SU-DHL-6 (cell line): ENCODE measurements around the gene ZNF107.

Experiments
- H2AFZ ChIP-seq: fragments of 200-600 bp; sonication (generic); 2 replicates; pipeline ENCODE4 v1.6.1; 2014; ENCODE audit warnings: low read depth, mild to moderate bottlenecking, moderate library complexity, mixed read lengths, antibody characterized with exemption, low read length; ENCODE audit not compliant: severe bottlenecking
- H3F3A ChIP-seq: fragments of 200-600 bp; shearing (Covaris generic); 2 replicates; pipeline ENCODE4 v1.6.0; 2016; ENCODE audit warnings: antibody characterized with exemption, mild to moderate bottlenecking; ENCODE audit not compliant: insufficient read depth
- H3K27ac ChIP-seq: fragments of 200-600 bp; sonication (generic); 2 replicates; pipeline ENCODE4 v1.5.1; 2016; ENCODE audit warnings: low read depth, mild to moderate bottlenecking, low read length, moderate library complexity, mixed read lengths
- H3K27me3 ChIP-seq: fragments of 200-600 bp; sonication (generic), shearing (Covaris generic); 2 replicates; pipeline ENCODE4 v1.6.0; 2014; ENCODE audit warnings: mild to moderate bottlenecking, low read length
- H3K36me3 ChIP-seq: fragments of 200-600 bp; sonication (generic); 2 replicates; pipeline ENCODE4 v1.6.1; 2014; ENCODE audit warnings: mild to moderate bottlenecking, low read length, mixed read lengths
- H3K4me2 ChIP-seq: fragments of 300-600, 200-600 bp; shearing (Covaris generic), sonication (generic); 2 replicates; pipeline ENCODE4 v1.6.0; 2014; ENCODE audit warnings: low read length, low read depth, mild to moderate bottlenecking; ENCODE audit not compliant: poor library complexity, severe bottlenecking
- H3K4me3 ChIP-seq: fragments of 200-600 bp; sonication (generic); 2 replicates; pipeline ENCODE4 v1.5.1; 2014; ENCODE audit warnings: antibody characterized with exemption, low read length, mild to moderate bottlenecking, mixed read lengths; ENCODE audit not compliant: insufficient read depth, poor library complexity, severe bottlenecking
- H3K79me2 ChIP-seq: fragments of 200-600 bp; sonication (generic); 2 replicates; pipeline ENCODE4 v1.6.1; 2014; ENCODE audit warnings: mild to moderate bottlenecking, low read length, moderate library complexity; ENCODE audit not compliant: insufficient read depth
- H3K9ac ChIP-seq: fragments of 200-600 bp; sonication (generic); 2 replicates; pipeline ENCODE4 v1.7.0; 2014; ENCODE audit warnings: mild to moderate bottlenecking, low read length
- H3K9me2 ChIP-seq: fragments of 200-600 bp; sonication (generic); replicated peaks from 2 replicates; pipeline ENCODE4 v1.6.1; 2014; ENCODE audit warnings: low read length; ENCODE audit not compliant: insufficient read depth
- H3K9me3 ChIP-seq: fragments of 200-600 bp; sonication (generic); 2 replicates; pipeline ENCODE4 v1.6.1; 2014; ENCODE audit warnings: low read length, mixed read lengths; ENCODE audit not compliant: insufficient read depth
- H4K20me1 ChIP-seq: fragments of 200-600 bp; sonication (generic); 2 replicates; pipeline ENCODE4 v1.6.1; 2014; ENCODE audit warnings: low read depth, mild to moderate bottlenecking, antibody characterized with exemption, low read length, moderate library complexity, mixed read lengths
- CTCF ChIP-seq: fragments of 200-600 bp; sonication (generic); IDR thresholded peaks from one replicate; pipeline ENCODE4 v1.5.1; 2017; ENCODE audit warnings: antibody characterized with exemption, mild to moderate bottlenecking, low read length, moderate library complexity; ENCODE audit not compliant: insufficient read depth, poor library complexity, severe bottlenecking
- EZH2phosphoT487 ChIP-seq: fragments of 200-600 bp; sonication (generic), shearing (Covaris generic); conservative IDR thresholded peaks from 2 replicates; pipeline ENCODE4 v1.6.1; 2018; ENCODE audit warnings: mild to moderate bottlenecking, antibody characterized with exemption, low read length, moderate library complexity, mixed read lengths

Gene ZNF107

GRCh38 chr7:64653721-64654401 lies 12.1 kb upstream of the ZNF107 start:
- Histone ChIP-seq H3K9ac (no peak overlapping the region), H3K79me2 (no peaks in the 10 kb centered on the region), H3K9me2 (no peaks in the 10 kb centered on the region), H3K27ac (no peak overlapping the region), H4K20me1 (no peaks in the 10 kb centered on the region), H3K4me3 (no peak overlapping the region), H3F3A (no peaks in the 10 kb centered on the region), H3K27me3 (no peaks in the 10 kb centered on the region), H2AFZ (no peak overlapping the region), H3K9me3 (no peaks in the 10 kb centered on the region), H3K4me2 (no peak overlapping the region), H3K36me3 (no peaks in the 10 kb centered on the region)
- TF ChIP-seq EZH2phosphoT487 (no peak), CTCF (no peak)

GRCh38 chr7:64654796-64655548 lies 11.0 kb upstream of the ZNF107 start:
- Histone ChIP-seq H3K4me3 (no peak overlapping the region), H3K79me2 (no peaks in the 10 kb centered on the region), H2AFZ (no peak overlapping the region), H3K27ac (no peak overlapping the region), H3K9ac (no peak overlapping the region), H4K20me1 (no peaks in the 10 kb centered on the region), H3K27me3 (no peaks in the 10 kb centered on the region), H3K9me2 (no peaks in the 10 kb centered on the region), H3K36me3 (no peaks in the 10 kb centered on the region), H3K4me2 (no peak overlapping the region), H3K9me3 (no peaks in the 10 kb centered on the region), H3F3A (no peaks in the 10 kb centered on the region)
- no peak for TF ChIP-seq EZH2phosphoT487
- TF ChIP-seq CTCF: no peak

- no peak overlapping the region for H3K4me2 ChIP-seq
- H3K27me3 ChIP-seq: no peaks in the 10 kb centered on the region
- TF ChIP-seq CTCF (no peak), EZH2phosphoT487 (no peak)
- H4K20me1 ChIP-seq: no peaks in the 10 kb centered on the region
- no peaks in the 10 kb centered on the region for H3K9me2 ChIP-seq
- H3K4me3 ChIP-seq: no peak overlapping the region
- H2AFZ ChIP-seq: no peak overlapping the region
- H3K79me2 ChIP-seq: no peaks in the 10 kb centered on the region
- no peaks in the 10 kb centered on the region for H3K36me3 ChIP-seq
- no peak overlapping the region for H3K9ac ChIP-seq
- H3F3A ChIP-seq: no peaks in the 10 kb centered on the region
- no peak overlapping the region for H3K27ac ChIP-seq
- no peaks in the 10 kb centered on the region for H3K9me3 ChIP-seq
These were observed 10.1 kb upstream of the ZNF107 start for GRCh38 chr7:64655811-64656210.
